GM19452 (cell line): ENCODE results near the gene CPVL.

Experiments used
- ATAC-seq: cut with Tn5 transposase; IDR thresholded peaks from one replicate; pipeline ENCODE4 v1.9.1; 2021; ENCODE audit not compliant: unreplicated experiment

Gene CPVL

DNA sequence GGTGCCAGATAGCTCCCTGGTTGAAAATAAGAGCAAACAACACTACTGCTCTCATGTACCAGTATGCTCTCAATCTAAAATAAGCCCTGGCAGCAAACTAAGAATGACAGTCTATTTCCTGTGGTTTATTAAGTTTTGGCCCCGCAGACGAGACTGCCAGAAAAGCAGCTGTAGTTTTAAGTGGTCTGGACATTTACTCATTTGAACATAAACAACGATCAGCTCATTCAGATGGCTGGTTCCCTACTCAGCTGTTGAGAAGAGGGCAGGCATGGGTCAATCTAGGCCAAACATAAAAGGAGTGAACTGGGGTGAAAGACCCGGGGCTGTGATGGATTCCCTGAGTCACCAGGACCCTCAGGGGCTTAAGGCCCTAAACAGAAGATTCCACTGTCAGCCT is 192.7 kb downstream of the CPVL start:
- no peak for ATAC-seq
